ENCODE measurements around the gene MTCH2.

MTCH2 gene

GRCh38 chr11:47599902-47600301 is 42.5 kb downstream of the MTCH2 start:
- no peak for DNase-seq
- Histone ChIP-seq H3K9me3 (no peaks in the 10 kb centered on the region), H3K4me1 (no peaks in the 10 kb centered on the region), H3K36me3 (no peaks in the 10 kb centered on the region), H3K4me3 (ENCODE audit: low read depth, low read length) (no peak overlapping the region), H3K27me3 (no peaks in the 10 kb centered on the region)
- no peak for TF ChIP-seq CTCF (IDR thresholded peaks at IDR 0.05; ENCODE audit: low read depth, low read length)

GRCh38 chr11:47595967-47596366 is 46.4 kb downstream of the MTCH2 start:
- no peak for TF ChIP-seq CTCF (IDR thresholded peaks at IDR 0.05; ENCODE audit: low read depth, low read length)
- DNase-seq: no peak
- no peak overlapping the region for H3K4me3 ChIP-seq (ENCODE audit: low read depth, low read length)
- no peaks in the 10 kb centered on the region for H3K4me1 ChIP-seq
- H3K27me3 ChIP-seq: peaks cover 8% of the 10 kb centered on the region
- no peaks in the 10 kb centered on the region for H3K36me3 ChIP-seq
- H3K9me3 ChIP-seq: no peaks in the 10 kb centered on the region

GRCh38 chr11:47595029-47595428 is 47.3 kb downstream of the MTCH2 start:
- DNase-seq: no peak
- Histone ChIP-seq H3K9me3 (no peaks in the 10 kb centered on the region), H3K4me1 (no peaks in the 10 kb centered on the region), H3K36me3 (no peaks in the 10 kb centered on the region), H3K27me3 (peaks cover 8% of the 10 kb centered on the region), H3K4me3 (ENCODE audit: low read depth, low read length) (no peak overlapping the region)
- TF ChIP-seq CTCF (IDR thresholded peaks at IDR 0.05; ENCODE audit: low read depth, low read length): no peak

GRCh38 chr11:47593934-47594855 is 48.2 kb downstream of the MTCH2 start, which contains the start of gene C1QTNF4:
TSS of gene C1QTNF4 (minus strand) at chr11:47594411. CDS start at chr11:47590810, 3,601 bp downstream.
- H3K4me3 ChIP-seq (ENCODE audit: low read depth, low read length): peak within 1 kb of the TSS; percentile 23
- H3K4me1 ChIP-seq: no peaks in the 10 kb centered on the region
- no peak for TF ChIP-seq CTCF (IDR thresholded peaks at IDR 0.05; ENCODE audit: low read depth, low read length)
- DNase-seq: no peak
- H3K9me3 ChIP-seq: no peaks in the 10 kb centered on the region
- H3K27me3 ChIP-seq: peaks cover 8% of the 10 kb centered on the region
- H3K36me3 ChIP-seq: no peaks in the 10 kb centered on the region

GRCh38 chr11:47593492-47593933 is 48.8 kb downstream of the MTCH2 start:
- H3K4me3 ChIP-seq (ENCODE audit: low read depth, low read length): peak overlapping the region; percentile 23
- TF ChIP-seq CTCF (IDR thresholded peaks at IDR 0.05; ENCODE audit: low read depth, low read length): no peak
- no peaks in the 10 kb centered on the region for H3K36me3 ChIP-seq
- no peak for DNase-seq
- no peaks in the 10 kb centered on the region for H3K9me3 ChIP-seq
- peaks cover 8% of the 10 kb centered on the region for H3K27me3 ChIP-seq
- H3K4me1 ChIP-seq: no peaks in the 10 kb centered on the region

GRCh38 chr11:47592970-47593369 is 49.4 kb downstream of the MTCH2 start:
- no peak overlapping the region for H3K4me3 ChIP-seq (ENCODE audit: low read depth, low read length)
- DNase-seq: no peak
- no peaks in the 10 kb centered on the region for H3K36me3 ChIP-seq
- peaks cover 8% of the 10 kb centered on the region for H3K27me3 ChIP-seq
- H3K4me1 ChIP-seq: no peaks in the 10 kb centered on the region
- no peaks in the 10 kb centered on the region for H3K9me3 ChIP-seq
- no peak for TF ChIP-seq CTCF (IDR thresholded peaks at IDR 0.05; ENCODE audit: low read depth, low read length)

Data from BE2C (cell line).